Kidney epithelial cell (primary cell): Measurements from ENCODE around the gene CC2D1A. TPM values are rescaled to one million over a fixed set of nuclear protein-coding genes. Genes with fewer than 3 reads are reported as not detected.

ENCODE experiments used
- DNase-seq: peaks from one replicate; pipeline ENCODE4 v3.0.0-alpha.2; 2010; ENCODE audit warnings: low read depth
- H3K27me3 ChIP-seq: 2 replicates; pipeline ENCODE4 v1.6.0; 2011; ENCODE audit warnings: low read length; ENCODE audit not compliant: control insufficient read depth, insufficient read depth
- H3K36me3 ChIP-seq: 2 replicates; pipeline ENCODE4 v1.5.1; 2011; ENCODE audit warnings: low read length; ENCODE audit not compliant: control insufficient read depth, insufficient read depth
- H3K4me3 ChIP-seq: 2 replicates; pipeline ENCODE4 v1.5.1; 2011; ENCODE audit warnings: low read depth, mild to moderate bottlenecking, control low read depth, low read length
- CTCF ChIP-seq: IDR thresholded peaks from 2 replicates; pipeline ENCODE4 v1.5.1; 2011; ENCODE audit warnings: mild to moderate bottlenecking, moderate library complexity, low read length, control low read depth, inconsistent platforms; ENCODE audit not compliant: insufficient read depth, poor library complexity, severe bottlenecking
- total RNA-seq: library from RNA; depleted of rRNA; stranded (reverse); fragments of >200 nt; gene quantifications from 2 replicates; pipeline ENCODE4 v1.2.3, GENCODE V29; 2015

The CC2D1A gene
- total RNA-seq, 1 donor from 2014 or later, result 26.5 TPM

- TF ChIP-seq CTCF, result no peak
- Histone ChIP-seq H3K4me3 (no peak overlapping the region), H3K36me3 (no peaks in the 10 kb centered on the region), H3K27me3 (peaks cover 5% of the 10 kb centered on the region)
- DNase-seq, result no peak
Measured at GRCh38 chr19:13884726-13885591, 21.0 kb upstream of the CC2D1A start.

- Histone ChIP-seq H3K27me3 (peaks cover 5% of the 10 kb centered on the region), H3K4me3 (no peak overlapping the region), H3K36me3 (no peaks in the 10 kb centered on the region)
- no peak for TF ChIP-seq CTCF
- DNase-seq, result no peak
Measured at GRCh38 chr19:13885826-13886365, 20.1 kb upstream of the CC2D1A start.

GRCh38 chr19:13887018-13887436, 19.0 kb upstream of the CC2D1A start:
- Histone ChIP-seq H3K4me3 (no peak overlapping the region), H3K27me3 (peaks cover 5% of the 10 kb centered on the region), H3K36me3 (no peaks in the 10 kb centered on the region)
- no peak for TF ChIP-seq CTCF
- no peak for DNase-seq

GRCh38 chr19:13887517-13887916, 18.5 kb upstream of the CC2D1A start:
- no peak for TF ChIP-seq CTCF
- H3K36me3 ChIP-seq, result no peaks in the 10 kb centered on the region
- DNase-seq, result no peak
- peaks cover 5% of the 10 kb centered on the region for H3K27me3 ChIP-seq
- H3K4me3 ChIP-seq, result no peak overlapping the region

GRCh38 chr19:13888281-13888680, 17.7 kb upstream of the CC2D1A start:
- Histone ChIP-seq H3K36me3 (no peaks in the 10 kb centered on the region), H3K4me3 (no peak overlapping the region), H3K27me3 (peaks cover 5% of the 10 kb centered on the region)
- no peak for TF ChIP-seq CTCF
- no peak for DNase-seq
